Osteocyte (in vitro differentiated cells): ENCODE data around the gene ZNF135. TPM values are rescaled to one million over a fixed set of nuclear protein-coding genes. Genes with fewer than 3 reads are reported as not detected.

Experiments
- DNase-seq: peaks from one replicate; pipeline ENCODE4 v3.0.0; 2021; ENCODE audit warnings: mixed read lengths; ENCODE audit not compliant: unreplicated experiment; ENCODE audit errors: extremely low spot score
- H3K27ac Mint-ChIP-seq: one replicate; pipeline ENCODE4 v1.8.0; 2021; ENCODE audit warnings: mild to moderate bottlenecking, mixed read lengths; ENCODE audit not compliant: unreplicated experiment
- H3K27me3 Mint-ChIP-seq: one replicate; pipeline ENCODE4 v1.8.0; 2021; ENCODE audit warnings: mixed read lengths; ENCODE audit not compliant: unreplicated experiment
- H3K36me3 Mint-ChIP-seq: one replicate; pipeline ENCODE4 v1.8.0; 2021; ENCODE audit warnings: mixed read lengths; ENCODE audit not compliant: unreplicated experiment
- H3K4me1 Mint-ChIP-seq: one replicate; pipeline ENCODE4 v1.8.0; 2021; ENCODE audit warnings: mixed read lengths; ENCODE audit not compliant: unreplicated experiment
- H3K4me3 Mint-ChIP-seq: one replicate; pipeline ENCODE4 v1.8.0; 2021; ENCODE audit warnings: mild to moderate bottlenecking, moderate library complexity, mixed read lengths; ENCODE audit not compliant: unreplicated experiment
- H3K9me3 Mint-ChIP-seq: one replicate; pipeline ENCODE4 v1.8.0; 2021; ENCODE audit warnings: mixed read lengths; ENCODE audit not compliant: unreplicated experiment
- CTCF ChIP-seq: fragments of 200-600 bp; sonication (generic); IDR thresholded peaks from 2 replicates; pipeline ENCODE4 v1.5.0; 2021; ENCODE audit warnings: antibody characterized with exemption, mild to moderate bottlenecking, moderate library complexity
- total RNA-seq: library from RNA; stranded (reverse); gene quantifications from 2 replicates; pipeline ENCODE4 v1.2.1, GENCODE V29; 2021

Gene ZNF135
- total RNA-seq, 1 donor from 2014 or later: 5.9 TPM

- Mint-ChIP-seq H3K4me1 (peaks cover 7% of the 10 kb centered on the region), H3K4me3 (no peak overlapping the region), H3K27ac (no peak overlapping the region), H3K9me3 (peaks cover 43% of the 10 kb centered on the region), H3K36me3 (peaks cover 36% of the 10 kb centered on the region), H3K27me3 (no peaks in the 10 kb centered on the region)
- TF ChIP-seq CTCF: no peak
- DNase-seq: no peak
Measured at GRCh38 chr19:58063712-58064111, 4.6 kb downstream of the ZNF135 start.

- Mint-ChIP-seq H3K4me3 (no peak overlapping the region), H3K4me1 (no peaks in the 10 kb centered on the region), H3K27me3 (no peaks in the 10 kb centered on the region), H3K9me3 (peaks cover 42% of the 10 kb centered on the region), H3K36me3 (peaks cover 30% of the 10 kb centered on the region), H3K27ac (no peak overlapping the region)
- TF ChIP-seq CTCF: no peak
- DNase-seq: no peak
Measured at GRCh38 chr19:58067240-58067912, 8.3 kb downstream of the ZNF135 start.

GRCh38 chr19:58079792-58080191 is 20.7 kb downstream of the ZNF135 start:
- no peak for DNase-seq
- H3K9me3 Mint-ChIP-seq: peaks cover 29% of the 10 kb centered on the region
- no peak overlapping the region for H3K4me3 Mint-ChIP-seq
- no peak overlapping the region for H3K27ac Mint-ChIP-seq
- TF ChIP-seq CTCF: no peak
- peaks cover 11% of the 10 kb centered on the region for H3K36me3 Mint-ChIP-seq
- H3K4me1 Mint-ChIP-seq: no peaks in the 10 kb centered on the region
- no peaks in the 10 kb centered on the region for H3K27me3 Mint-ChIP-seq

GRCh38 chr19:58083021-58083420 is 23.9 kb downstream of the ZNF135 start:
- no peak for TF ChIP-seq CTCF
- Mint-ChIP-seq H3K36me3 (peaks cover 28% of the 10 kb centered on the region), H3K4me3 (no peak overlapping the region), H3K27ac (no peak overlapping the region), H3K4me1 (no peaks in the 10 kb centered on the region), H3K9me3 (peaks cover 22% of the 10 kb centered on the region), H3K27me3 (no peaks in the 10 kb centered on the region)
- no peak for DNase-seq

GRCh38 chr19:58084596-58085347 is 25.7 kb downstream of the ZNF135 start:
- no peak for DNase-seq
- H3K27me3 Mint-ChIP-seq: no peaks in the 10 kb centered on the region
- H3K9me3 Mint-ChIP-seq: peaks cover 23% of the 10 kb centered on the region
- TF ChIP-seq CTCF: no peak
- H3K4me3 Mint-ChIP-seq: no peak overlapping the region
- peaks cover 39% of the 10 kb centered on the region for H3K36me3 Mint-ChIP-seq
- H3K27ac Mint-ChIP-seq: no peak overlapping the region
- H3K4me1 Mint-ChIP-seq: no peaks in the 10 kb centered on the region
